GM21529 (cell line): ENCODE results near the gene CSNK1G3.
"Not testable (repeated sequence)": the region's sequence is repeated elsewhere in the genome, so short reads cannot be mapped to it uniquely, and the experiment has no call there.

ENCODE experiments used
- ATAC-seq: cut with Tn5 transposase; IDR thresholded peaks from one replicate; pipeline ENCODE4 v1.9.1; 2021; ENCODE audit not compliant: unreplicated experiment

The CSNK1G3 gene

DNA sequence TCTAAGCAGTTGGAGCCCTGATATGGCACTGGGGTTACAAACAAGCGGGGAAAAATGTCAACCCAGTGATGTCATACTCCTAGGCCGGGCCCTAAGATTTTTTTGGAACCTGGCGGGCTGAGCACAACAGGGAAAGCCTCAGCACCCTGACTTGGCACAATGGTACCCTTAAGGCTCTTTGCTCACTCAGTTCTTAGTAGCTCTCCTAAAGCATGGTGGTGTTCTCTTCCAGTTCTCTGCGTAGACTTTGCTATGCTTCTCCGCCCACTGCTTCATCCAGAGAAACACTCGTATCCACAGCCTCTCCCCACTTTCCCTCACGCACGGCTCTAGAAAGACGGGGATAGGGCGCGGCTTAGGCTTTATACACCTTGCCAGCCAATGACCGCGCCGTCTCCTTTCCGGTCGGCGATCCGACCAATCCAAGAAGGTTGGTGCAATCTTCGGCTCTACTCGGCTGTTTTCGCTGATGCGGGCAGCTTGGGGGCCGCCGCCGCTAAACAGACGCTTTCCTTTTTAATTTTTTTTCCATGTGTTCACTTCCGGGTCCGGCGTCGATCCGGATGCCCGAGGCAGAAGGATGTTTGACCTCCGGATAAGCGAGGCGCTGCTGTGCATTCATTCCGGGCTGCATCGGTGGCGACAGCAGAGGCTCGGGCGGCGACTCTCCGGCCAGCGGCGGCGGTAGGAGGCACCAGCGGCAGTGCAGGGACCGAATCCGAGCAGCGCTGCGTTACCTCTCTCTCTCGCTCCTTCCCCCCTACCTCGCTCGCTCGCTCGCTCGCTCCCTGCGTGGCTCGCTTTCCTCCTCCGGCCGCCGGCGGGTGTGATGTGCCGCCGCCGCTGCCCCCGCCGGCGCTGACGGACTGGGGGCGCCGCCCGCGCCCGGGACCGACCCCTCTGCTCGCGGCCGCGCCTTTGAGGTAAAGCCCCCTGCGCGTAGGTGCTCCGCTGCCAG is at the start of gene CSNK1G3:
Gene CSNK1G3, plus strand, starts transcription at position 530 of the 958 bp plus-strand sequence. CDS start 33,487 bp downstream, outside the sequence.
- ATAC-seq, result peak; percentile 95

DNA sequence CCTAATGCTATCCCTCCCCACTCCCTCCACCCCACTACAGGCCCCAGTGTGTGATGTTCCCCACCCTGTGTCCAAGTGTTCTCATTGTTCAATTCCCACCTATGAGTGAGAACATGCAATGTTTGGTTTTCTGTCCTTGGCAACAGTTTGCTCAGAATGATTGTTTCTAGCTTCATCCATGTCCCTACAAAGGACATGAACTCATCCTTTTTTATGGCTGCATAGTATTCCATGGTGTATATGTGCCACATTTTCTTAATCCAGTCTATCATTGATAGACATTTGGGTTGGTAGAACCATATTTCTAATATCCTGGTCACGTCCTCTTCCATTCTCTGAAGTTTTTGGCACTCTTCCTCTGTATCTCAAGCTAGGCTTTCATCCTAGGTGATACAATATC is 45.1 kb upstream of the CSNK1G3 start:
- ATAC-seq, result not testable (repeated sequence)

DNA sequence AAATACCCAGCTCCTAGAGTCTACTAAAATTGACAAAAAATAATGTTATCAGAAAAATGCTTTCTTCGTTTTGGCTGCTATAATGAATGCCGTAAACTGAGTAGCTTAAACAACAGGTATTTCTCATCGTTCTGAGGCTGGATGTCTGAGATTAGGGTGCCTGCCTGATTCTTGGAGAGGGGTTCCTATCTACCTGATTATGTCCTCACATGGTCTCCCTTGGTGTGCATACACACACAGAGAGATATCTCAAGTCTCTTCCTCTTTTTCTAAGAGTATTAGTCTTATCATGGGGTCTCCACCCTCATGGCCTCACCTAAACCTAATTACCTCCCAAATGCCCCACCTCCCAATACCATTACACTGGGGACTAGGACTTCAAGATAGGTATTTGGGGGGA is 40.6 kb upstream of the CSNK1G3 start:
- no peak for ATAC-seq

DNA sequence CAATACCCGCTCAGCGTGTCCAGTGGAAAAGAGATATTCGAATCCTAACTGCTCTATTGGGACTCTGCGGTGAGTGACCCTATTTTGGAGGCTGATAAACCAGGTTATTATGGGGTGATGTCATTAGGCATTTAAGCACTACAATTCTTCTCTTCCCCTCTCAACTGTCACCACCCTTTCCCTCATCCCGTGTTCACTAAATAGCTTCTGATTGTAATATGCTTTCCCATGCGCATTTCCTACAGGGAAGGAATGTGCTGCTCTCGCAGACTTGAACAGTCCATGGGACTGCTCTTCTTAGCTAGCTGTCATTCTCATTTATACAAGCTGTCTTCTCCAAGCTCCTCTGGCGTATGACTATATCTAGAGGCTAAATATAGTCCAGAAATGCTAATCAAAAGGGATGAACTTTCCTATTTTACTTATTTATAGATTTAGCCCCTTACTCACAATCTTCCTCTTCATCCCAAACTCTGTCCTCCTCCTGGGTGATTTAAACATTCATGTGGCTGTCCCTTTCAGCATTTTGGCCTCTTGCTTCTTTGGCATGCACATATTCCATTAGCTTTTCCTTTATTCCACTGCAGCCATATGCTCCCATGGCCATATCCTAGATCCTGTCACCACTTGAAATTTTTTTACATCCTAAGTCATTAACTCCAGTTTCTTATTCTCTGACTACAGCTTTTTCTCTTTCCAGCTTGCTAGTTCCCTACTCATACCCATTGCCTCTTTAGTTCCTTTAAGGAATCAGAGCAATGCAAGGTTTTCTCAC is 39.6 kb upstream of the CSNK1G3 start:
- ATAC-seq, result no peak

DNA sequence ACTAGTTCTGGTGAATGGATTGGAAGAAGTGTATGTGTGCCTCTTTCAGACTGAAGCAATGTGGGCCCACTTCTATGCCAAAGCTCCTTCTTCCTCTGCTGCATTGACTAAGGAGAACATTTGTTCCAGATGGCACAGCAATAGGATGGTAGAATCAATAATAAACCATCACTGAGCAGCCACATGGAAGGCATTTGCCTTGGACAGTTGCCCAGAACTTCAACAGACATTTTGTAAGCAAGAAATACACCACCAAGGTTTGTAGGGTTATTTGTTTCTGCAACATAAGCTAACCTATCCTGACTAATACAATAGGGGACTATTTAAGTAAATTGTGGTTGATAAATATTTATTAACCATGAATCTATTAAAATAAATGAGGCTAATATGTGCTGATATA is 37.7 kb upstream of the CSNK1G3 start:
- ATAC-seq, result no peak

DNA sequence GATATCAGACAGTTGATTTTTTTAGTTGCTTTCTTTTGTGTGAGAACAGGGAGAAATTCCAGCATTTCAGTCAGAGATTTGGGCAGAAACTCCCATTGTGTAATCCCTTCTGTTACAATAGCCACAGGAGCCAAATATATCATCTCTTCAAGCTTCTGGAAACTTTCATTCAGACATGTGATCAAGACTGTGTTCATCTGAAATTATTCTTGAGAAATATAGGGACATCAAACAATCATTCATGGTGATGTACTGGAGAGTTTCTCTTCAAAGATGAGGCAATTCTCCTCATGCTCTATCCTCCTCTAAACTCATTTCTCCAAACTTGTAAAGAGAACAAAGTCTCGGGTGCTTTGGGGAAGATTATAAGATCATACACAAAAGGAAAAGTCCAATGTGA is 35.2 kb upstream of the CSNK1G3 start:
- no peak for ATAC-seq

DNA sequence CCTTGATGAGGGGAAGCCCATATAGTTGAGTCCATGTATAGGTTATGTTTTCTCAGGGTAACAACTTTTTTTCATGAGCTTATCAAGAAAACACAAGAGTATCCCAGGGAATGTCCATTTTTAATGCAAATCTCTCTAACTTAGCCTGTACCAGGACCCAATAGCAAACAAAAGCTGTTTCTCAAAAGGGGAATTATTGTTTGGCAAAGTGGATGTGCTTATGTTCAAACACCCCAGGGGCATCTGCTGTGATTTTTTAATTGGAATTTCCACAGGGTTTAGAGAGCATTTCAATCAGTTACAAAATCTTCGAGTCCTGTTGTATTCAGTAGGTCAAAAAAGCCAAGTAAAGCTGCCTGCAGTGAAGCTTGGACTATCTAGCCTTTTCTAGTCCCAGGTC is 33.4 kb upstream of the CSNK1G3 start:
- no peak for ATAC-seq

DNA sequence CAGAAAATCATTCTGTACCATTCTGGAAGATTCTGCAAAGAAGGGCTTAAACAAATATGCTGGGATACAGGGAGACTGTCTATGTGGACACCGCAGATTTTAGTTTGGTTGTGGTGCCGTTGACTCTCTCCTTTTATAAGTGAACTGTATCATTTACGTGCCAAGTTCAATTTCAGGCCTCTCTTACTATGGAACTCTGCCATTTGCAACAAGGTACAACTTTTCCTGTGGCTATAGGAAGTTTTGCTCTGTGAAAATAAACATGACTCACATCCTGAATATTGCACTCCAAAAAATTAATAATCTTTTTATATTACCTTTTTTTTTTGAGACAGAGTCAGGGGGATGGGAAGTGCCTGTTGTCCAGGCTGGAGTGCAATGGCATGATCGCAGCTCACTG is 29.7 kb upstream of the CSNK1G3 start:
- ATAC-seq, result no peak

DNA sequence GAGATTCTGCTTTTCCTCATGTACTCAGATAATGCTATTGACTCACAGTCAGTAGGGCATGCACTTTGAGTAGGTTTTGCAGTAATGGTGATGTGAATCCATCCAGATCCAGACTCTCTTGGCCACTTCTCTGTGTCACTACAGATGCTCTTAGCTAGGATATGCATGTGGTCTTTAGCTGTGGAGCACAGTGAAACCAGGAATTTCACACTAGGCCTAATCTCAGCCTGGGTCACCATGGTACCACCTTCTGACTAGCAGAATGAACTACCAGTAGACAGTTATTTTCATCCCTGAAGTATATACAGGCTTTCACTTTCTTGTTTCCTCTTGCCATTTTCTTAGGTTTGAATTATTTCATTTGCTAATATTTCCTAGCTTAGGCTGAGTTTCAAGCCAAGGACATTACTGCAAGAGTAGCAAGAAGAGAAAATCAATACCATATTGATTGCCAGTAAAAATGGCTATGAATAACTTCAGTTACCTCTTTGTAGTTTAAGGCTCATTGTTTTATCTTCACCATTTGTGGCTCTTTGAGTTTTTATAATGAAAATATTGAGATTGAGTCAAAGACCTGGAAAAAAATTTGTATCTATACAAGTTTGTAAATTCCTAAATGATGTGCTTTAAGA is 28.4 kb upstream of the CSNK1G3 start:
- no peak for ATAC-seq

DNA sequence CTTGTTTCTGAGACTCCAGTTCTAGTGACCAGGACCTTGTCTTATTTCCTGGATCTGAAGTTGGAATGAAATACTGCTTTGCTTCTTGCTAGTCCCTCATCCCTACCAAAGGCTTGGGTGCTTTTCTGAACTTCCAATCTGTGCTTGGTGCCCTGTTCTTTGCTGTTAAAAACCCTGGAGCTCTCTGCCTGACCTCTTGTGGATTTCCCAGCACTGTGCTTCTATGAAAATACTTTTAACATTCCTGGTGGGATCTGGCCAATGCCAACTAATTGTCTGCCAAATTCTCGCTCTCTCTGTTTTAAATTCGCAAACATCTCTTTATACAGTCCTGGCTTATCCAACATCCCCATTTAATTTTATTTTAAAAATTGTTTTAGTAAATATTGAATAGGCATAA is 26.7 kb upstream of the CSNK1G3 start:
- ATAC-seq, result no peak

DNA sequence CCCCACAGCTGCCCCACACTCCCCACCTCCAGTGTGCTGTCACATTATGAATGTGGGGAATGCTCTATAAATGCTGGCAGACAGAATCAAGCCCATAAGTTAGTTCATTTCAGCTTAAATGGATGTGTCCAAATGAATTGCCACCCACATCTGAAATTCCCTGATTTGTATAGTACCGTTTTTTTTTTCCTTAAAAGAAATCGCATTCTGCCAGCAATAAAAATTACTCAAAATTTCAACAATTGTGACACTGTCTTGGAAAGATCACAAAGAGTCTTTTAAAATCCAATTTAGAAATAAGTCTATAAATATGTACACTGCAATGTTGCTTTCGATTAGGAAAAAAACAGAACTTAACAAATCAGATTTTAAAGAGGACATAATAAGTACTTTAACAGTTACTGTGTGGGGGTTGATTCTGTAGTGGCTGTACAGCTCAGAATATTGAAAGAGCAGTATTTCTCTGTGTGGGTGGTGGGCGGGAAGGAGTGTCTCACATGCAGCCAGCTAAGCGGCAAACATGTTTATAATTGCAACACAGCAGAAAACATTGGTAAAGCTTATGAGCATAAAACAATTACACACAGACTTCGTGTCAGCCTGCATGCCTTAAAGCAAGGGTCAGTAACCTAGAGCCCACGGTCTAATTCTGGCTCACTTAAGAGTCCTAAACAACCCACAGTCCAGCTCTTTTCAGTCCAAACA is 24.9 kb upstream of the CSNK1G3 start:
- ATAC-seq, result no peak

DNA sequence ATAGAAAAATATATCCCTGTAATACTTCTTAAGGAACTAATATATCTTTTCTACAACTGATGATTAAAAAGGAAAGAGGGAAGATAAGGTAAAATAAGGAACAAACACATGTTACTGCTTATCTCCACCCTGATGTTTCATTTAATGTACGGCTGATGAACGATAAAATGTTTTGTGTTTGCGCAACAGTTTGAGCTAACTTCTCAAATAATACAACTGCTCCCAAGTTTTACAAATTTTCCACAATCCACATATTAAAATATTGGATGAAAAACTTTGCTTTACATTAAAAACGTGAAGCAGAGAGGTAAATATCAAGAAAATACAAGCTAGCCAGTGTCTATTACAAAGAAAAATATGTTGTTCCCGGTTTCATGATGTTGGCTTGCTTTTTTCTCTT is 21.0 kb upstream of the CSNK1G3 start:
- ATAC-seq, result no peak

DNA sequence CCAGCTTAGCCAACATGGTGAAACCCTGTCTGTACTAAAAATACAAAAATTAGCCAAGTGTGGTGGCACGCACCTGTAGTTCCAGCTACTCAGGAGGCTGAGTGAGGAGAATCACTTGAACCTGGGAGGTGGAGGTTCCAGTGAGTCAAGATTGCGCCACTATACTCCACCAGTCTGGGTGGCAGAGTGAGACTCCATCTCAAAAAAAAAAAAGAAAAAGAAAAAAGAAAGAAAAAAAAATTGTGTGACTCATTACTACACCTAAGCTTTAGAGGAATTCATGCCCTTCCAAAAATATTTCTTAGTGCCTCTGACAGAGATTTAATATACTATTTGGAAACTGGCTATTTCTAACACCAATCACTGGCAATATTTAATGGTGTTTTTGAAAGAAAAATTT is 16.8 kb upstream of the CSNK1G3 start:
- not testable (repeated sequence) for ATAC-seq

DNA sequence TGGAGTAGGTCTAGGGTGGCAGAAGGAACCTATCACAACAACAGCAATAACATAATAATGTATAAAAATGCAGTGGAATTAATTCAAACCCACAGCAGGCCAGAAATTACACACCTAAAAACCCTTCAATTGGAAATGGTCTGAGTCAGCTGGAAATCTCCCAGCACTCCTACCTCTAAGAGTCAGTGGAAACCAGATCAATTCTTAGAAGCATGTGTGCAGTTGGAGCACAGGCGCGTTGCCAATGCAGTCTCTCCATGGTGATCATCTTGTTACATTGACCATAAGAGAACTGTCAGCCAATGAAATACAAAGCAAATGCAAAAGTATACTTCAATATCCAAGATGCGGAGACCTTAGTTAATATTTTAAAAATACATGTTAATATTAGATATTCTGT is 15.1 kb upstream of the CSNK1G3 start:
- ATAC-seq, result no peak

DNA sequence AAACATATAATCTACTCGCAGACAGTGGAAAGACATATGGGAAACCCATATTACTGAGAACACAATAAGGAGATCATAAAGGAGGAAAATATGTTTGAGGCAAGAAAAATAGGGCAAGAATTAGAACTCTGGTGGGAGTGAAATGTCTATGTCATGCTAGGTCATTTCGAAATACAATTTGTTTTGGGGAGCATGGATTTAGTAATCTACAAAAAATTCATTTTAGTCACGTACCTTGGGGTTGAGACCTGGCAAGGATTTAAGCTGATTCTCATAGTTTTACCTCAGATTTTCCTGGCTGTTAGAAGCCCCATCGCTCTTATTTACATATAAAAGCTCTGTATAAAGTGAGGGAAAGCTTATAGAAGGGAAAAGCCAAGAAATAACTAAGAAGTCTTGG is 11.5 kb upstream of the CSNK1G3 start:
- no peak for ATAC-seq

DNA sequence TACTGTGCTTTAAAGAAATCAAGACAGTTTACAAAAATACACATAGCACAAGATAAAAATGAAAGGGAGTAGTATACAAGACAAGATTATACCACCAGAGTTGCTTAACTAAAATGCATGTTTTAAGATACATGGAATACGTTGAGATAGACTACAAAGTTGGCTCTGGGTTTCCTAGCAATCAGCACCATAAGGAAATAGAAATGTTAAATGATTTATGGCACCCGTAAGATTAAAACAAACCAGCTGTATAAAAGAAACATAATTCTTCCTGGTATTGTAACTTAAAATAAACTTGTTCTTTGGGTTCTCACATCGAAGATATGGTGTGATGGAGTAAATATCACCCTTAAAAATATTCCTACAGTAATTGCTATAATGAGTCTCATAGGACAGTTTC is 9.9 kb upstream of the CSNK1G3 start:
- no peak for ATAC-seq

DNA sequence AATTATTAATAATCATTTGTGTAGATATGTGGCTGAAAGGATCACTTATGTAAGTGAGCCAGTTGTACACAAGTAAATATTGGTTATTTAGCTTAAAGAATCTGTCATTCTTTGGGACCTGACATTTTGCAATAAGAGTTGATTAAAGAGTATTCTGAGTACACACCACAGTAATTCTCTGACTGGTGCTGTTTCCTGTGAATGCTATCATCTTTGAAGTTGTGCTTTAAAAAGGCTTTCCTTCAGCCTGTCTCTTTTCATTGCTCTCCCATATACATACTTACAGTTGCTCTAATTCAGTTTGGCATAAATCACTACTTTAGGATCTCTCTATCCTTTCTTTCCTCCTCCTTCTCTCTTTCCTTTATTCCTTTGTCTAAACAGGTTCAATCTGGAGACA is 8.7 kb upstream of the CSNK1G3 start:
- no peak for ATAC-seq

DNA sequence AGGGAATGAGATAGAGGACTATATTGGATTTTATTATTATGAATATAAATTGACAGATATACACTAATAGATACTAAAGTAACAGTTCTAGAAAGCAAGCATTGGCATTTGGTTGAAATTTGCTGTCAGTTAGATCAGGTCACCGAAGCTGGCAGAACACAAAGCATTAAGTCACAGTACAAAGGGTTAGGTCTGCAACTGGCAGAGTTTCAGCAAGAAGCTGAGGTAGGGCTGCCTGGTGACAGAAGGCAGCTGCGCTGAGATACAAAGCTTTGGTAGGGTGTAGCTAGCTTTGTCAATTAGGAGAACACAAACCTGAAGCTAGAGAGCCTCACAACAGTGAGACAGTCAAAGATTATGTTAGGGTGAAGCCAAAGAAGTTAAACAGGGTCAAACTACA is 6.3 kb upstream of the CSNK1G3 start:
- no peak for ATAC-seq

DNA sequence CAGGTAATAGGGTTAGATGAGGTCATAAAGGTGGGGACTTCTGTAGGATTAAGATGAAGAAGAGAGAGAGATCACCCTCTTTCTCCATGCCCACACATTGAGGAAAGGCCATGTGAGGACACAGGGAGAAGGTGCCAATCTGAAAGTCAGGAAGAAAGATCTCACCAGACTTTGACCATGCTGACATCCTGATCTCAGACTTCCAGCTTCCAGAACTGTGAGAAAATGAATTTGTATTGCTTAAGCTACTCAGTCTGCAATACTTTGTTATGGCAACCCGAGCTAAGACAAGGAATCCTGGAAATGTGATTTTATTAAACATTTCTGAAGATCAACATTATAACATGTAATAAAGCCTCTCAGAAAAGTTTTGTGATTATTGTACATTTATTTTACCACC is 3.5 kb upstream of the CSNK1G3 start:
- no peak for ATAC-seq

DNA sequence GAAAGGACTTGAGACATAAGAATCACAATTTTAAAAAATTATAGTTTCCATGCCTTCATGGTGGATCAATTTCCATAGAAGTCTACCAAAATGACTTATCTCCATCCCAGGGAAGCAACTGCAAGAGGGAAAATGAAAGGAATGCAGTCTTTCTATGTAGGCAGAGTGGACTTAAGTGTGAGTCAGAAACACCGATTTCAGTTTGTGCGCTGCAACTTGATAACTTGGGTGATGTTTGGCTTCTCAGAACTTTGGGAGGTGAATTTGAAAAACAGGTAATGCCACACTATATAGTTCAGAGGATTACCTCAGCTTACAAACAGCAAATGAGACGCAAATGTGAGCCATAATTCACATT is 708 bp upstream of the CSNK1G3 start:
- ATAC-seq, result no peak
